Measurements from ENCODE around the gene CD28. TPM values are rescaled to one million over a fixed set of nuclear protein-coding genes. Genes with fewer than 3 reads are reported as not detected.

Gene CD28
- total and polyA plus RNA-seq, 2 experiments from 2014 or later, result 0.11 TPM

DNA sequence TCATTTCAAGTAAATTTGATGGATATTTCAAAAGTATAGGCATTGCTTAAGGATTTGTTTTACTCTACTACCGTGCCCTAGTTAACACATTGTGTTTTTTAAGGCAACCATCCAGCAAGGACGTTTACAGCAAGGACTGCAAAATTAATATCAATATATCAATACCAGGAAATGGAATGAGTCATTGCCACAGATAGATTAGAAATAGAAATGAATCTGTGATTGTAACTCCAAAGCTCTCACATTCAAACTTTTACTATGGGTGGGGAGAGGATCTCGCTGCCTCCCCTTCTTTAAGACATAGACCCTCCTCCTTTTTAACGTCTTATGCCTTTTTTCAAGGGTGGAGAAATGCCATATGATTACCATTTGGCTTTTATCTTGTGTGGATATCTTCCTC is 3.8 kb downstream of the CD28 start:
- TF ChIP-seq EZH2 (IDR thresholded peaks at IDR 0.05; ENCODE audit: insufficient read depth, poor library complexity, severe bottlenecking), result no peak
- no peak for TF ChIP-seq EZH2phosphoT487 (IDR thresholded peaks at IDR 0.05; ENCODE audit: insufficient read depth, low read depth)
- Histone ChIP-seq H3K36me3 (ENCODE audit: low read depth) (no peaks in the 10 kb centered on the region), H3K4me2 (ENCODE audit: unreplicated experiment) (no peak overlapping the region), H3K4me1 (ENCODE audit: insufficient read depth) (no peaks in the 10 kb centered on the region), H3K9me3 (ENCODE audit: low read depth) (no peaks in the 10 kb centered on the region), H3K79me2 (ENCODE audit: insufficient read depth) (no peaks in the 10 kb centered on the region), H4K20me1 (ENCODE audit: insufficient read depth) (no peaks in the 10 kb centered on the region), H3K4me3 (no peak overlapping the region), H3K9ac (no peak overlapping the region), H3K27ac (no peak overlapping the region), H2AFZ (no peak overlapping the region), H3F3A (ENCODE audit: insufficient read depth) (no peaks in the 10 kb centered on the region), H3K9me2 (ENCODE audit: insufficient read depth) (no peaks in the 10 kb centered on the region), H3K27me3 (replicated peaks; ENCODE audit: insufficient read depth) (no peaks in the 10 kb centered on the region)
- no peak for DNase-seq
- in situ Hi-C loops (cut with MboI), result no loop called here
- WGBS, 2 experiments (ENCODE audit: low coverage in 1 of 2, low lambda C conversion rate in 2 of 2, missing lambda C conversion rate in 2 of 2), result 64 to 65% methylated on average over 4 of the region's 4 CpGs

GRCh38 chr2:203710952-203711351 is 4.5 kb downstream of the CD28 start:
- H4K20me1 ChIP-seq (ENCODE audit: insufficient read depth), result no peaks in the 10 kb centered on the region
- in situ Hi-C loops (cut with MboI), result no loop called here
- H3F3A ChIP-seq (ENCODE audit: insufficient read depth), result no peaks in the 10 kb centered on the region
- H3K27me3 ChIP-seq (replicated peaks; ENCODE audit: insufficient read depth), result no peaks in the 10 kb centered on the region
- H3K4me2 ChIP-seq (ENCODE audit: unreplicated experiment), result no peak overlapping the region
- 37 to 58% methylated on average over 2 of the region's 2 CpGs for WGBS, 2 experiments (ENCODE audit: low coverage in 1 of 2, low lambda C conversion rate in 2 of 2, missing lambda C conversion rate in 2 of 2)
- no peaks in the 10 kb centered on the region for H3K4me1 ChIP-seq (ENCODE audit: insufficient read depth)
- no peaks in the 10 kb centered on the region for H3K36me3 ChIP-seq (ENCODE audit: low read depth)
- H3K79me2 ChIP-seq (ENCODE audit: insufficient read depth), result no peaks in the 10 kb centered on the region
- no peaks in the 10 kb centered on the region for H3K9me3 ChIP-seq (ENCODE audit: low read depth)
- no peak for TF ChIP-seq EZH2 (IDR thresholded peaks at IDR 0.05; ENCODE audit: insufficient read depth, poor library complexity, severe bottlenecking)
- TF ChIP-seq EZH2phosphoT487 (IDR thresholded peaks at IDR 0.05; ENCODE audit: insufficient read depth, low read depth), result no peak
- no peak overlapping the region for H3K27ac ChIP-seq
- H2AFZ ChIP-seq, result no peak overlapping the region
- no peaks in the 10 kb centered on the region for H3K9me2 ChIP-seq (ENCODE audit: insufficient read depth)
- no peak overlapping the region for H3K4me3 ChIP-seq
- no peak for DNase-seq
- no peak overlapping the region for H3K9ac ChIP-seq

GRCh38 chr2:203711399-203711798 is 5.0 kb downstream of the CD28 start:
- in situ Hi-C loops (cut with MboI), result no loop called here
- H3K4me3 ChIP-seq, result no peak overlapping the region
- no peaks in the 10 kb centered on the region for H3K79me2 ChIP-seq (ENCODE audit: insufficient read depth)
- H3K4me1 ChIP-seq (ENCODE audit: insufficient read depth), result no peaks in the 10 kb centered on the region
- no peaks in the 10 kb centered on the region for H3K9me3 ChIP-seq (ENCODE audit: low read depth)
- no peak overlapping the region for H2AFZ ChIP-seq
- H3F3A ChIP-seq (ENCODE audit: insufficient read depth), result no peaks in the 10 kb centered on the region
- no peak overlapping the region for H3K27ac ChIP-seq
- H3K27me3 ChIP-seq (replicated peaks; ENCODE audit: insufficient read depth), result no peaks in the 10 kb centered on the region
- no peak for TF ChIP-seq EZH2phosphoT487 (IDR thresholded peaks at IDR 0.05; ENCODE audit: insufficient read depth, low read depth)
- H4K20me1 ChIP-seq (ENCODE audit: insufficient read depth), result no peaks in the 10 kb centered on the region
- no peak overlapping the region for H3K4me2 ChIP-seq (ENCODE audit: unreplicated experiment)
- 91 to 96% methylated on average over 3 of the region's 3 CpGs for WGBS, 2 experiments (ENCODE audit: low coverage in 1 of 2, low lambda C conversion rate in 2 of 2, missing lambda C conversion rate in 2 of 2)
- H3K9me2 ChIP-seq (ENCODE audit: insufficient read depth), result no peaks in the 10 kb centered on the region
- DNase-seq, result no peak
- H3K36me3 ChIP-seq (ENCODE audit: low read depth), result no peaks in the 10 kb centered on the region
- H3K9ac ChIP-seq, result no peak overlapping the region

DNA sequence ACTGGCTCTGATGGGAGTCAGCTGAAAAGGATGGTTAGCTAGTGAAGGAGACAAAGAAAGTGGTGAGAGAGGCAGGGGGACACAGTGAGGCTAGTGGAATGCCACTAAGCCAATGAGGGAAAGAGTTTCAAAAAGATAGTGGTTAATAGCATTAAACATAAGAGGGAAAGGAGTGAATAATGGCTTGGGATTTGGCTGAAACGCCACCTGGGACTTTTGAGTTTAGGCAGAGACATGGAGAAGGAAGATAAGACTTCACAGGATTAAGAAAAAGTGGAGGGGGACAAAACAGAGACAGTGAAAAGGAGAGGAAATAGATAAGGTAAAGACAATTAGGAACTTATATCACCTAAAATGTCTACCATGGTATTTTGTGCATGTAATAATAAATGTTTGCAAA is 6.9 kb downstream of the CD28 start:
- Histone ChIP-seq H3K9ac (no peak overlapping the region), H3K4me3 (no peak overlapping the region), H3K9me3 (ENCODE audit: low read depth) (no peaks in the 10 kb centered on the region), H3K9me2 (ENCODE audit: insufficient read depth) (no peaks in the 10 kb centered on the region), H3K36me3 (ENCODE audit: low read depth) (no peaks in the 10 kb centered on the region), H3K79me2 (ENCODE audit: insufficient read depth) (no peaks in the 10 kb centered on the region), H3K4me2 (ENCODE audit: unreplicated experiment) (no peak overlapping the region), H2AFZ (no peak overlapping the region), H3K4me1 (ENCODE audit: insufficient read depth) (no peaks in the 10 kb centered on the region), H3K27ac (no peak overlapping the region), H3K27me3 (replicated peaks; ENCODE audit: insufficient read depth) (no peaks in the 10 kb centered on the region), H4K20me1 (ENCODE audit: insufficient read depth) (no peaks in the 10 kb centered on the region), H3F3A (ENCODE audit: insufficient read depth) (no peaks in the 10 kb centered on the region)
- TF ChIP-seq EZH2phosphoT487 (IDR thresholded peaks at IDR 0.05; ENCODE audit: insufficient read depth, low read depth) (no peak), EZH2 (IDR thresholded peaks at IDR 0.05; ENCODE audit: insufficient read depth, poor library complexity, severe bottlenecking) (no peak)
- in situ Hi-C loops (cut with MboI), result no loop called here
- 87 to 100% methylated on average over 1 of the region's 1 CpG for WGBS, 2 experiments (ENCODE audit: low coverage in 1 of 2, low lambda C conversion rate in 2 of 2, missing lambda C conversion rate in 2 of 2)
- DNase-seq, result no peak

- Histone ChIP-seq H3K36me3 (ENCODE audit: low read depth) (no peaks in the 10 kb centered on the region), H3K79me2 (ENCODE audit: insufficient read depth) (no peaks in the 10 kb centered on the region), H3K4me3 (no peak overlapping the region), H3K27ac (no peak overlapping the region), H3K4me1 (ENCODE audit: insufficient read depth) (no peaks in the 10 kb centered on the region), H3K4me2 (ENCODE audit: unreplicated experiment) (no peak overlapping the region), H2AFZ (no peak overlapping the region), H4K20me1 (ENCODE audit: insufficient read depth) (no peaks in the 10 kb centered on the region), H3F3A (ENCODE audit: insufficient read depth) (no peaks in the 10 kb centered on the region), H3K9ac (no peak overlapping the region), H3K9me2 (ENCODE audit: insufficient read depth) (no peaks in the 10 kb centered on the region; the same call in 1 of the 2 replicates), H3K9me3 (ENCODE audit: low read depth) (no peaks in the 10 kb centered on the region), H3K27me3 (replicated peaks; ENCODE audit: insufficient read depth) (no peaks in the 10 kb centered on the region)
- no peak for DNase-seq
- WGBS, 2 experiments (ENCODE audit: low coverage in 1 of 2, low lambda C conversion rate in 2 of 2, missing lambda C conversion rate in 2 of 2), result 77 to 87% methylated on average over 3 of the region's 3 CpGs
- TF ChIP-seq EZH2 (IDR thresholded peaks at IDR 0.05; ENCODE audit: insufficient read depth, poor library complexity, severe bottlenecking) (no peak), EZH2phosphoT487 (IDR thresholded peaks at IDR 0.05; ENCODE audit: insufficient read depth, low read depth) (no peak)
- in situ Hi-C loops (cut with MboI), result no loop called here
Observed at GRCh38 chr2:203714112-203714511, 7.7 kb downstream of the CD28 start.

Data from GM23248 (cell line).